HCT116 (cell line): Measurements from ENCODE around the gene NT5C3A. TPM values are rescaled to one million over a fixed set of nuclear protein-coding genes. Genes with fewer than 3 reads are reported as not detected.

ENCODE experiments used
- ATAC-seq: fragments of 200-7000 bp; cut with Tn5 transposase; 2 replicates; pipeline ENCODE4 v1.9.1; 2020; ENCODE audit warnings: mild to moderate bottlenecking, moderate library complexity
- BruUV-seq: library from RNA; stranded (reverse); fragments of 400-500 nt; replicated peaks from 2 replicates; lab custom pipeline; 2021; lab: Mats Ljungman, UMichigan
- CTCF ChIA-PET: fragments of 300-600 bp; sonication (Branson Sonifier 250); formaldehyde crosslinking; loops from one replicate; lab custom pipeline; 2021; ENCODE audit warnings: antibody characterized with exemption; lab: Charles Lee
- POLR2A ChIA-PET: fragments of 300-600, 350-600 bp; sonication (Branson Sonifier 250); formaldehyde crosslinking; loops from one replicate; lab custom pipeline; 2021; ENCODE audit warnings: antibody characterized with exemption; lab: Charles Lee
- RAD21 ChIA-PET, 2 experiments: fragments of 300-600 bp; sonication (Branson Sonifier 250); formaldehyde crosslinking; loops; one replicate each; lab custom pipeline; 2023; ENCODE audit warnings: low total read pairs in 2 of 2; ENCODE audit not compliant: uncharacterized antibody in 2 of 2, unreplicated experiment in 2 of 2, low non-redundant PET in 1 of 2; lab: Charles Lee
- DNase-seq: peaks from one replicate; pipeline ENCODE4 v3.0.0-alpha.2; 2010; ENCODE audit warnings: low read depth, low spot score
- H2AFZ ChIP-seq: fragments of 200-600 bp; shearing (Covaris generic), sonication (generic); 2 replicates; pipeline ENCODE4 v1.6.1; 2017; ENCODE audit warnings: low read depth, mixed run types, mixed read lengths, antibody characterized with exemption, low read length; ENCODE audit not compliant: poor library complexity, severe bottlenecking
- H3K27ac ChIP-seq: 2 replicates; pipeline ENCODE4 v1.5.1; 2012; ENCODE audit warnings: low read depth, low read length
- H3K27me3 ChIP-seq: fragments of 200-600 bp; sonication (generic); 2 replicates; pipeline ENCODE4 v1.6.1; 2016; ENCODE audit warnings: mixed run types, low read length, mixed read lengths; ENCODE audit not compliant: insufficient read depth
- H3K36me3 ChIP-seq, 2 experiments: fragments of 200-500 bp in 1 of 2; fragments of 200-600 bp in 1 of 2; sonication (Bioruptor generic) in 1 of 2; sonication (generic) in 1 of 2; 2 replicates each; pipeline versions ENCODE4 v1.5.1 to v1.6.1; 2014 to 2016; ENCODE audit warnings: low read length in 2 of 2, inconsistent platforms in 1 of 2, mixed read lengths in 1 of 2, mixed run types in 1 of 2; ENCODE audit not compliant: insufficient read depth in 2 of 2, control insufficient read depth in 1 of 2
- H3K4me1 ChIP-seq, 2 experiments: fragments of 200-600 bp in 1 of 2; sonication (generic) in 1 of 2; 2 replicates each; pipeline versions ENCODE4 v1.5.1 to v1.6.1; 2012 to 2017; ENCODE audit warnings: low read length in 2 of 2, inconsistent platforms in 1 of 2, mild to moderate bottlenecking in 1 of 2, mixed read lengths in 1 of 2, mixed run types in 1 of 2, moderate library complexity in 1 of 2; ENCODE audit not compliant: insufficient read depth in 2 of 2, control insufficient read depth in 1 of 2
- H3K4me2 ChIP-seq: fragments of 200-600 bp; sonication (generic); 2 replicates; pipeline ENCODE4 v1.6.1; 2017; ENCODE audit warnings: mixed run types, low read length, mixed read lengths
- H3K4me3 ChIP-seq, 2 experiments: fragments of 200-600 bp in 1 of 2; sonication (generic) in 1 of 2; replicated peaks in 1 of 2; 2 replicates each; pipeline ENCODE4 v1.5.1; 2011 to 2016; ENCODE audit warnings: low read length in 2 of 2, control low read depth in 1 of 2, low read depth in 1 of 2, mild to moderate bottlenecking in 1 of 2, mixed read lengths in 1 of 2, mixed run types in 1 of 2
- H3K79me2 ChIP-seq: fragments of 200-600 bp; sonication (generic); 2 replicates; pipeline ENCODE4 v1.6.1; 2017; ENCODE audit warnings: mild to moderate bottlenecking, mixed run types, low read length, moderate library complexity, mixed read lengths; ENCODE audit not compliant: insufficient read depth
- H3K9ac ChIP-seq: fragments of 200-600 bp; sonication (generic); 2 replicates; pipeline ENCODE4 v1.6.1; 2016; ENCODE audit warnings: low read length, mixed read lengths
- H3K9me2 ChIP-seq: fragments of 200-600 bp; sonication (generic), shearing (Covaris generic); 2 replicates; pipeline ENCODE4 v1.6.1; 2017; ENCODE audit warnings: mixed run types, mild to moderate bottlenecking, moderate library complexity; ENCODE audit not compliant: insufficient read depth
- H3K9me3 ChIP-seq, 2 experiments: fragments of 200-500 bp in 1 of 2; fragments of 200-600 bp in 1 of 2; sonication (Bioruptor generic) in 1 of 2; sonication (generic) in 1 of 2; 2 replicates each; pipeline ENCODE4 v1.6.1; 2014 to 2017; ENCODE audit warnings: low read length in 2 of 2, mixed read lengths in 2 of 2, inconsistent platforms in 1 of 2, low read depth in 1 of 2, mild to moderate bottlenecking in 1 of 2, mixed run types in 1 of 2, moderate library complexity in 1 of 2; ENCODE audit not compliant: control insufficient read depth in 1 of 2, insufficient read depth in 1 of 2
- H4K20me1 ChIP-seq: fragments of 200-600 bp; sonication (generic), shearing (Covaris generic); 2 replicates; pipeline ENCODE4 v1.6.1; 2017; ENCODE audit warnings: mixed run types, mild to moderate bottlenecking, moderate library complexity; ENCODE audit not compliant: insufficient read depth
- CBX3 ChIP-seq: IDR thresholded peaks from 2 replicates; pipeline ENCODE4 v1.6.1; 2012; ENCODE audit warnings: low read depth
- EGR1 ChIP-seq: IDR thresholded peaks from 2 replicates; pipeline ENCODE4 v1.6.1; 2012; ENCODE audit warnings: low read depth
- FOSL1 ChIP-seq: IDR thresholded peaks from 2 replicates; pipeline ENCODE4 v1.6.1; 2012; ENCODE audit warnings: low read depth
- REST ChIP-seq: IDR thresholded peaks from 2 replicates; pipeline ENCODE4 v1.6.1; 2012; ENCODE audit warnings: low read depth
- SP1 ChIP-seq: IDR thresholded peaks from 2 replicates; pipeline ENCODE4 v1.6.1; 2012; ENCODE audit warnings: low read depth
- YY1 ChIP-seq: IDR thresholded peaks from 2 replicates; pipeline ENCODE4 v1.6.1; 2011; ENCODE audit warnings: low read length, low read depth, moderate library complexity, mild to moderate bottlenecking; ENCODE audit not compliant: insufficient replicate concordance; ENCODE audit errors: extremely low read depth
- intact Hi-C: fragments of 100-400 bp; cut with micrococcal nuclease; formaldehyde crosslinking; loops from 2 replicates; pipeline ENCODE4 v1.10.0; 2022
- total RNA-seq: library from RNA; stranded (reverse); gene quantifications from one replicate; pipeline ENCODE4 v1.2.1, GENCODE V29; 2021; ENCODE audit not compliant: unreplicated experiment
- TF ChIP-seq, protein P1 (sequence below): IDR thresholded peaks from 2 replicates; pipeline ENCODE4 v1.6.1; 2012

NT5C3A gene
- total RNA-seq, 1 experiment from 2014 or later, result 32.5 TPM

- TF ChIP-seq REST (no peak), CBX3 (no peak), SP1 (no peak), YY1 (no peak), EGR1 (no peak)
- TF ChIP-seq, protein P1, sequence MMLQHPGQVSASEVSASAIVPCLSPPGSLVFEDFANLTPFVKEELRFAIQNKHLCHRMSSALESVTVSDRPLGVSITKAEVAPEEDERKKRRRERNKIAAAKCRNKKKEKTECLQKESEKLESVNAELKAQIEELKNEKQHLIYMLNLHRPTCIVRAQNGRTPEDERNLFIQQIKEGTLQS, result no peak
Observed at GRCh38 chr7:33061282-33061937, 1.2 kb downstream of the NT5C3A start (continued).

DNA sequence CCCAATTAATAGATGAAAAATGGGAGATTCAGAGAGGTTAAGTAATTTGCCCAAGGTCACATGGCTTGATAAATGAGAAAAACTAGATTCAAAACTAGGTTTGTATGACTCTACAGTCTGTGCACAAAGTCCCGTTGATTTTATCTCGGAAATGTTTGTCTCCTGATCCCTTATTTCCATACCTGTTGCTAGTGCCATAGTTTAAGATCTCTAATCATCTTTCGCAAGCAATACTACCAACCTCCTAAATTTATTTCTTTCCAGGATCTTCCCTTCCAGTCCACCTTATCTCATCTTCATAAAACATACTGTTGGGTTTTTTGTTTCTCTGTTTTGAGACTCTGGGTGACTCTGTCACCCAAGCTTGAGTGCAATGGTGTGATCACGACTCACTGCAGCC is 2.9 kb downstream of the NT5C3A start:
- CTCF ChIA-PET, result interaction anchor here (1.5 kb wide), 1 partner anchor 10 kb away, joined by 3 read pairs; no protein-coding TSS in a partner anchor

More for the DNA sequence above, 2.9 kb downstream of the NT5C3A start:
- RAD21 ChIA-PET, result no interaction called here
- DNase-seq, result no peak
- no peak for TF ChIP-seq FOSL1
- Histone ChIP-seq H3K4me1 (peaks cover 7 to 21% of the 10 kb centered on the region in 2 experiments; a peak in 3 of 4 replicates), H3K27me3 (no peaks in the 10 kb centered on the region), H3K9me3 (no peaks in the 10 kb centered on the region), H3K9ac (no peak overlapping the region), H3K4me3 (no peak overlapping the region), H4K20me1 (peaks cover 19% of the 10 kb centered on the region; the same call in 1 of the 2 replicates), H3K9me2 (no peaks in the 10 kb centered on the region), H3K36me3 (peaks cover 0 to 4% of the 10 kb centered on the region in 2 experiments; a peak in 1 of 4 replicates), H3K79me2 (peaks cover 79% of the 10 kb centered on the region), H3K27ac (no peak overlapping the region), H3K4me2 (no peak overlapping the region), H2AFZ (no peak overlapping the region)
- intact Hi-C loops, result loop anchor here (5.0 kb wide), 2 partner anchors 48 to 117 kb away; partner anchors contain the start of gene RP9
- ATAC-seq, result no peak
- BruUV-seq, result no TSS peak
- POLR2A ChIA-PET, result no interaction called here
